Activated CD4-positive, alpha-beta T cell treated with anti-CD3 and anti-CD28 coated beads for 24 hours (primary cell): Measurements from ENCODE around the gene EGFR.
"Not testable (repeated sequence)": the region's sequence is repeated elsewhere in the genome, so short reads cannot be mapped to it uniquely, and the experiment has no call there.

ENCODE experiments used
- DNase-seq, 2 donors: peaks; one replicate each; pipeline ENCODE4 v3.0.0-alpha.2; 2020; ENCODE audit warnings: low read depth in 2 of 2

The EGFR gene

DNA sequence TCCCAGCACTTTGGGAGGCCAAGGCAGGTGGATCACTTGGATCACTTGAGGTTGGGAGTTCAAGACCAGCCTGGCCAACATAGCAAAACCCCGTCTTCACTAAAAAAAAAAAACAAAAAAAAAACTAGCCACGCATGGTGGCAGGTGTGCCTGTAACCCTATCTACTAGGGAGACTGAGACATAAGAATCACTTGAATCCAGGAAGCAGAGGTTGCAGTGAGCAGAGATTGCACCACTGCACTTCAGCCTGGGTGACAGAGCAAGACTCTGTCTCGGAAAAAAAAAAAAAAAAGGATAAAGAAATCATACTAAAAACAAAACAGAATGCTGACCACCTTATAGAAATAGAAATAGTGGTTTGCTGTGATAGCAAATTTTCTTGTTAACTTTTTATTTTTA lies 16.6 kb downstream of the EGFR start:
- not testable (repeated sequence) for DNase-seq

DNA sequence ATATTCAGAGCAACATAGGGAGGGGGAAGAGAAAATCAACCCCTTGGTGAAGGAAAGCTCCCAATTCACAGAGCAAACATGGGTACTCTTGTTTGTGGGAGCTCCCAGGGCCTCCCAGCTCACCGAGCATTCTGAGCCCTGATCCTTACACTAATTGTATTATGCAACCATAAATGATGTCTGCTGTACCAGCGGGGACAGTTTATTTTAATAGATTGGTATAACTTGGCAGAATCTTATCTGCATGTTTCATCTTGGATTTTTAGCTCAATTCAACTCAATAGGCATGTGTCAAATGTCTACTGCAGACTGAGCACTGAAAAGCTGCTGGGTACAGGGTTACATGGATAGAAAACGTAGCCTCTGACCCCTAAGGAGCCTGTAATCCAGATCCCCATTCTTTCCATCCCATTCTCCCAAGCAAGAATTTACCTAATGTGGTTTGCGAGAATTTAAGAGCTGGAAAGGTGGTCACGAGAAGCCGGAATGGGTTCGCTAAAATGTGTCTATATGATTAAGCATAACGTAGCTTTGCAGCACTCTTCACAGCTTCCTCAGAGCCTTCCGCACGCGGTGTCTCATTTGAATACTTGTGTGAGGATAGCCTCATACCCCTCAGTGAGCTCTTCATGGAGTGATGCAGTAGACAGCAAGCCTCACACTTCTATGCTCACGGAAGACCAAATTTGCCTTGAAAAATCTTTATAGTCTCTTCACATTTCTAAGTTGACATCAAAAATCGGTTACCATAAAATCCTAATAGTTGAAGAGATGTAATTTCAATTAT lies 18.3 kb downstream of the EGFR start:
- DNase-seq = no peak

DNA sequence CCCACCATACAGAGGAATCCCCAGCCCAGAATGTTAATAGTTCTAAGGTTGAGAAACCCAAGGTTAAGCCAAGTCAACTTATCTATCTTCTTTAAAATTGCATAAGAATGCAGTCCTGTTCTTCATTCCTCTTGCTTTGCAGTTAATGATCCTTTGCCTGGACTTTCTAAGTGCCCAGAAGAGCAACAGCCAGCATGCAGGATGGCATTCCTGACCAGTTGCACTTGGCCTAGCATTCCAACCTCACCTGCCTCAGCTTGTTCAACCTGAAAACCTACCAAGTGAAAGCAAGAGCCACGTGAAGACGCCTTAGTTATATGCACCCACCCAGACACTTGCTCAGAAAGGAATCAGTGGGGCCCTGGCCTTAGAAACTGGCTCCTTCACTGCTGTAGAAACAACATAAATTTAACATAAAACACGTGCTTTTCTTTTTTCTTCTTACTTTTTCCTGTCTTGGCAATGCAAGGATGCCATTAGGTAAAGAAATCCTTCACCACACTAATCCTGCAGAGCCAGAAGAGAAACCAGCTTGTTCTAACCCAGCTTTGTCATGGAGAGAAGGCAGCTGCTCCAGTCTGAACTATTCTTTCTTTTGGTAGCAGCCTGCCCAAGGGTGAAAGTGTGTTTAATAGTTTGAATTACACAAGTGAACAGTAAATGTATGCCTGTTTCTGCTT lies 25.0 kb downstream of the EGFR start:
- no peak for DNase-seq

DNA sequence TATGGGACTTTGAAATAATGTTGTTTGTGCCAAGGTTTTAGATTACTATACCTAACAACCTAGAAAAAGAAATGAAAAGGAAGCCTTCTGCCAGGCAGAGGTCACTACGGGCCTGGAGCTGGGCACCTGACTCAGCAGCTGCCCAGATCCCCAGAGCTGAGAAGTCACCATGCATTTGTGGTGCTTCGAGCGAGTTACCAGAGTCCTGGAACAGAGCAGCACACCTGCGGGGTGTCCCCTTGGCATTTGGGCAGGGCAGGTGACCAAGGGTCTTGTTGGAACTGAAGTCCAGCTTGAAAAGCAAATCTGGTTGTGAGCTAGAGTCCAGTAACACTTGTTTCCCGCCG lies 25.5 kb downstream of the EGFR start:
- DNase-seq = no peak

DNA sequence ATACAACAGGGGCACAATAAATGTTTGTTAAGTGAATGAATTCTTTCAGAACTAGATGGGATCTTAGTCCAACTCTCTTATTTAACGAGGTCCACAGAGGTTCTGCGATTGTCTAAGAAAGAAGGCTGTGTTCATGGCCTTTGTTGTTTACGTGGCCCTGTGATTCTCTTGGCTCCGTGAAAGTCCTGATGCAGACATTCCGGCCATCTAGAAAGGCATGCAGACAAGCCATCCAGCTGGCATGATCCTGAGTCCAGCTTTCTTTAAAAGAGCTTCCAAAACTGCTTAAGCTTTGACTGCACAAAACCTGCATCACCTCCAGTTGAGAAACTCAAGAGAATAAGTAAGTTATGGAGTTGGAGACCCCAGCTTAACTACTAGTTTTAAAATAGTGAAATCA lies 26.0 kb downstream of the EGFR start:
- DNase-seq = no peak

DNA sequence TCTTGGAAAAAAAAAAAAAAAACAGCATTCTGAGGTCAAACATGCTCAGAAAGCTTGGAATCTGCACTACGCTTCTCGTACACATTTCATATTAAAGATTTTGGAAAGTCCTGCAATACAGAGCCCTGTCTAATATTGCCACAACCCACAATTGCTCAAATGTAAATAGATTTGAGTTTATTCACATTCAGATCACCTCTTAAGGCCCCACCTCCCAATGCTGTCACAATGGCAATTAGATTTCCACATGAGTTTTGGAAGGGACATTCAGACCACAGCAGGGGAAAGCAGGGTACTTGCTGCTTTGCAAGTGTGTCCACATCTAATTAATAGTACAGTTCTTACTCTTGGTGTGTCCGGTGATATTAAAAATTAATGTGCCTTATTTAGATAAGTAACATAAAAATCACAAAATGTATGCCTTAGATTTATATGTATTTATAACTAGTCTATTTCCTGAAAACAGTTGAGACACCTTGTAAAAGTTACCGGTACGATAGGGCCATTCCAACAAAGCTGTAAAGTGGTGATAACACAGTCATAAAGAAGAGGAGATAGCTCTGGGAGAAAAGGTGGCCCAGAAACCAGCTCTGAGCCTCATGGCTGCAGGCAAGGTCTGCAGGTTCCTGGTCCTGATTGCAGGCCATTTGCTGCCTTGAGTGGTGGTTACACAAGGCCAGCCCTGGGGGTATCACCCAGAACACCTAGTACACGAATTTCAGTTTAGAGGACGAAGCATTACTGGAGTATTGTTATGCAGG lies 27.9 kb downstream of the EGFR start:
- DNase-seq = no peak

DNA sequence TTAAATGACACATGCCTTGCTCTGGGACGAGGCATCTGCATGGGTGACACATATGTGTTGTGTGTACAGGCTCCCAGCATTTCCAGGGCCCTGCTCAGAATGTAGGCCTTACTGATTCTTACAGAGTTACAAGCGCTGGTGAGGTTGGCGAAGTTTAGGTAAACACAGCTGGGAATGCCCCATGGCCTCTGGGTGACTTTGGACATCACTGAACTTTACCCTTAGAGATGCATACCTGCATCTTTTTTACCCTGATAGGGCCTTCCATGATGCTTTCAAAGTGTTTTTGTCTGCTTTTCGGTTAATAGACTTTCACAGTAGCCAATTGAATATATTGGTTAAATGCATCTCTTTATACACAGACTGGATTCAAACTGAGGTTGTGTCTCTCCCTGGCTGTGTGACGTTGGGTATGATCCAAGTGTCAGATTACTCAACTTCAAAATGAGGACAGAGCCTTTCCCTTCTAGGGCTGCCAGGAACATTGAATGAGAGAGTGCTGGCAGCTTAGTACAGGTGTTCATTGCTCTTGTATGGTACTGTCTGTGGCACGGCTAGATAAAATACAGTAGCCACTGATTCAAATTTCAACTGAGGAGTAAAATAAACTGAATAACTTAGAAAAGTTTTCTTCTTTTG lies 29.5 kb downstream of the EGFR start:
- no peak for DNase-seq

DNA sequence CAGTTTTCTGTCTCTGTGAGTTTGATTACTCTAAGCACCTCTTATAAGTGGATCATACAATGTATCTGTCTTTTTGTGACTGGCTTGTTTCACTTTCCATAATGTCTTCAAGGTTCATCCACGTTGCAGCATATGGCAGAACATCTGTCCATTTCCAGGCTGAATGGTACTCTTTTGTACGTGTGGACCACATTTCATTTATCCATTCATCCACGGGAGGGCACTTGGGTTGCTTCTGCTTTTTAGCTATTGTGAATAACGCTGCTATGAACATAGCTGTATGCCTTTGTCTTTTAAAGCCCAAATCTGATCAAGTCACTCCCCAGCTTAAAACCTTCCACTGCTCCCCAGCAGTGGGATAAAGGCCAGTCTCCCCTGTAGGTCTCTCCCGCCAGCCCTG lies 31.5 kb downstream of the EGFR start:
- DNase-seq = no peak

DNA sequence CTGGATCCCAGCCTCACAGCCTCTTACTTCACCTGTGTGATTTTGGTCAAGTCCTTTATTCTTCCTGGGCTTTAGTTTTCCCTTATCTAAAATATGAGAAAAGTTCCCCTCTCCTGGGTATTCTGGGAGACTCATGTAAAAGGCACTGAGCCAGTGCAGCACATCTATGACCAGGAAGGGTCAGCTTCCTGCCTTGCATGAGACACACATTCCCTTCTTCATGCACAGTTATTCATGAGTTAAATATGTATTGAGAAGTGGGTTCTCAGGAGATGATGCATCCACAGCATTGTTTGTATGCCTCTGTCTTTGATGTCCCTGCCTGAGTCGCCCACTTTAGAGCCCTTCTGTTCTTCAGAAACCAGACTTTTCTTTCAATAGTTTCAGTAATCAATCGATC lies 33.3 kb downstream of the EGFR start:
- DNase-seq = no peak

DNA sequence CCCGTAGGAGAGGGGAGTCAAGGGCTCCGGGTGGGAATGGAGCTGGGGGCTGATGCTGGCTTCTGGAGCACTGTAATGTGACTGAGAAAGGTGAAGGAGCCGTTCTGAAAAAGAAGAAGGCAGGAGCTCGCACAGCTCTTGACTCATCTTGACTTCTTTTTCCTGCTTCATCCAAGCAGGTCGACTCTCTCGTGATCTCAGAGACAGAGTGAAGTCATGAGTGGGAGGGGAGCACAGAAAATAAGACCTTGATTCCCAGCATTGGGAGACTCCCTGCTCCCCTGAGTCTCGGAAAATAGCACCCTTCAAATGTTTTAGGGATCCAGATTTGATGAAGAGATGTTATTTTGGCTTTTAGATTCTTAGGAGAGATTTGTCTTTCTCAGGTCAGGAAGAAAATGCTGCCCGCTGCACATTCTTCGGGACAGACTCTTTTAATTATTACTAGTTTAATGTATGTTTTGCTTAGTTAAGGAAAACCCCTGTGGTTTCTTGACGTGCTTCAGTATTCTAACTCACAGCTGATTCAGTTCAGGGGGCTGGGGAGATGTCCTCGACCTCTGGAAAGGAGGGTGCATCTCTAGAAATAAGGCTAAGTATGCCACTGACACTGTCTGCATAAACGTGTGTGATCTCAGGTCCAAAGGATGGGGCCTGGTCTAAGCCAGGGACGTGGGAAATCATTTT lies 34.1 kb downstream of the EGFR start:
- DNase-seq = no peak

DNA sequence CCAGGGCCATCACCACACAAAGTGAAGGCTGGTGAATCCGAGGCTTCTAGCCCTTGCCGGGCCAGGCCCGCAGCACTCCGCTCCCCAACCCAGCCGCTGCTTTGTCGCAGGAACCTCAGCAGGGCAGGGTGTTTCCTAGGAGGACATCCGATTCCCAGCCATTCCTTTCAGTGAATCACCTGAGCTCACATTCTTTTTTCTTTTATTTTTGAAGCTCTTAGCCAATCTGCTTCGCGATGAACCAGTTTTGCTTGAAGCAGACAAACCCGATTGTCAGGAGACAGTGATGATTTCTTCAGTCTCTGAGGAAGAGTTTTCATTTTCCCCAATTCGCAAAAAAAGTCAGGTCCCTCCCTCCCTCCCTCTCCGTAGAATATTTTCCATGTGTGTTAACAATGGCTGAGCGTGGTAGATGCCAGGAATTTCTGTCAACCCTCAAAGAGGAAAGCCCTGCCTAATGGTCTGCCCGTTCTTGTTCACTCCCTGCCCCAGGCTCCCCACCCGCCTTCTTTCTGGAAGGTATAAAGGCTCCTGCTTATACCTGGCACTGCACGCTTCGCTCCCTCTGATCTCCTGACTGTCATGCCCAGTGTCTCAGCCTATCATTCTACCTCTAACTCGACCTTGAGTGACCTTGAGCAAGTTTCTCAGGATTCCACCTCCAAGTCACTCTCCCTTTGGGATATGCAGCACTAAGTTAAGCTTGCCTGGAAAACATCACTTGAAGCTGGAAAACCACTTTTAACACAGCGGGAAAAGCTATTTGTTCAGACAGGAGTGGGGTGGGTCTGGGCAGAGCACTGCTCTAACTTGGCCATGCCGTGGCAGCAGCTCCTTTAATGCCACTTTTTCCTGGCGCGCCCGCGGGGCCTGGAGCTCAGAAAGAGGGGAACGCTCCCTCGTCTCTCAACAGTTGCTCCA lies 35.1 kb downstream of the EGFR start:
- DNase-seq = no peak

DNA sequence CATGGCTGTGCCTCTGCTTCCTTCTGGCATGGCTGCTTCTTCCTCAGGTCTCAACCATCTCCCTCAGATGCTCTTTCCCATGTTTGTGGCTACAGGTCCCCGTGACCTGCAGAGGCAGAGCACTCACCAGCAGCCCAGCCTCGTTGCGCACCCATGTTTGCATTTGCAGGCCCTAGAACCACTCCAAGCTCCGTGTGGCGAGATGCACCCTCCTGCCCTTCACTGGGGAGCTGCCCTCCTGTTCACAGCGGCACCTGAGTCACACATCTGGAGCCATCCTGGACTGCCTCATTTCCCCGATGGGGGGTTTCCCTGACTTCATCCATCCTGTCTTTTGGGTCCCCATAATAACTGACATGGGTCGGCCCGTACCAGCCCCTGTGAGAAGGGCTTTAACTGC lies 35.9 kb downstream of the EGFR start:
- no peak for DNase-seq

DNA sequence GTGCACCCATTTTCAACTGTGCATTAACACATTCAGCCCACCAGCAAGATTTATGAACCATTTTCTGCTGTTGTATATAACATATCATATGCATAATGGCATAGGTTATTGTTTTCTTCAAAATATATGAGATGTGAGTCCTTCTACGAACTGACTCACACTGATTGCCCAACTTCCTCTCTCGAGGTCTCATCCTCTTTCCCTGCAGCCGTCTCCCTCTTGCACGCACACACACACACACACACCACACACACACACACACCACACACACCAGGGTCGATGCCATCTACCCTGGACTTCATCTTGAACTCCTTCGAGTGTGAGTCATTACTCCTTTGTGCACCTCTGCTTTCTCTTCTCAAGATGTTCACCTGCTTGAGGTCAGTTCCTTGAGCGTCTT lies 36.7 kb downstream of the EGFR start:
- DNase-seq = no peak

DNA sequence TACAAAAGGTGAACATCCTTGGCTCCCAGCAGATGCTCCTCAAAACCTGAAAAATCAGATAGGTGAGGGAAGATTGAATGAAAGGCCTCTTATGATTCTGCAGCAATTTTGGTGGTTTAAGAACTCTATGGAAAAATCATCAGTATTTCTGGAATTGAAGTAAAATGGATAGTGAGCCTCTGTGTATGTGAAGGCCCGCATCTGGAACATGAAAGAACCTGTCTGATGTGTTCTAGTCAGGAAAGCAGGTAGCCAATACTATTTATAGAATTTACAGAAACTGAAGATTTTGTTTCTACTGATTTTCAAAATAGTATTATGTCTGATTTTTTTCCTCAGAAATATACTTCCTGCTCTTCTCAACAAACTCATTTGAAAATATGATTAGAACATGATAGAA lies 37.3 kb downstream of the EGFR start:
- DNase-seq = no peak

DNA sequence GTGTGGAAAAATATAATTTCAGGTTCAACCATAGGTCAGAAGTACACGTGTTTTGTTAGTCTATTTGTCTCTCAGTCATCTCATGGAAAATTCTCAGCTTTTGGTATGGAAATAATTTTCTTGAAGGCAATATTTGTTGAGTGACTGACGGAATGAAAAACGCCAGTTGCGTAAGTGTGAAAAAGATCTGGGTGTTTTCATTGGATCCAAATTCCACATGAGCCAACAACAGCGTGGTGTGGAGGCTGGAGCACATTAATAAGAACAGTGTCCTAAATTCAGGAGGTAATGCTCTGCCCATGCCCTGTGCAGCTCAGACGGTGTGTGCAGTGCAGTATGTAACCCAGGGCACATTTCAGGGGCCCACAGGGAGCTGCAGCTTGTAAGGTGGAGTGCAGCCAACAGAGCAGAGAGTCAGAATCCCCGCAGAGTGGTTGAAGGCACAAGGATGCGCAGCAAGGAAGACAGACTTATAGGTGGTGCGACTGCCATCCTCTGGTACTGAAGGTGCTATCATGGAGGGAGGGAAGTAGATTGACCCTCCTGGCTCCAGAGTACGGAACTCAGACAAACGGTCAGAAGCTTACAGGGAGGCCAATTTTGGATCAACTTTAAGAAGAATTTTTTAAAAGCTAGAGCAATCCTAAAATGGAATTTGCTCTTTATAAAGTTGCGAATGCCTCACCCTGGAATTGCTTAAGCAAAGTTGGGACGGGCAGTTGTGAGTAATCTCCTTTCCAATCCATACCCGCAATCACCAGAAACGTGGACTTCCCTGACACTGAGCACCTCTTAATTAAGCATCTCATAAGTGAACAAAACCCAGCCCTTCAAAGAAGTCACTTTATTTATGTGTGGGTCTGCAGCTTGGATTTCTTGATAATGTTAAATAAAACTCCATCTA lies 38.0 kb downstream of the EGFR start:
- DNase-seq = no peak

DNA sequence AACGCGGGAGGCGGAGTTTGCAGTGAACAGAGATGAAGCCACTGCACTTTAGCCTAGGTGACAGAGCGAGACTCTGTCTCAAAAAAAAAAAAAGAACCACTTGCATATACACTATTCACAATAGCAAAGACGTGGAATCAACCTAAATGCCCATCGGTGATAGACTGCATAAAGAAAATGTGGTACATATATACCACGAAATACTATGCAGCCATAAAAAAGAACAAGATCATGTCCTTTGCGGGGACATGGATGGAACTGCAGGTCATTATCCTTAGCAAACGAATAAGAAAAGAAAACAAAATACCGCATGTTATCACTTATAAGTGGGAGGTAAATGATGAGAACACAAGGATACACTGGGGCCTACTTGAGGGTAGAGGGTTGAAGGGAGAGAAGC lies 39.5 kb downstream of the EGFR start:
- DNase-seq = no peak

DNA sequence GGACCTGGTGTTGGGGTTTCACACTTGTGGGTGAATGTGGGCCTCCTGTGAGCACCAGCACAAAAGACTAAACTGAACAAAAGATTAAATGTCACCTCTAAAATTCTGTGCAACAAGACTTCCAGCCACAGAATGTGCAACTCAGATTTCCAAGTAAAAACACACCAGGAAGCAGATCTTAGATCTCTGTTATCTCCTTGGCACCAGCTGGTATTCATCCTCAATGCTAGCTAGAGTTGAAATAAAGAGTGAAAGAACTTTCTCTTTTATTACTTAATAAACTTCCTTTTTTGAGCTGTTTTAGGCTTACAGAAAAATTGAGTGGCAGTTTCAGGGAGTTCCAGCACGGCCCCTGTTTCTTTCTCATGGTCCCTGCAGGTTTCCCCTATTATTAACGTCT lies 40.2 kb downstream of the EGFR start:
- DNase-seq = no peak

DNA sequence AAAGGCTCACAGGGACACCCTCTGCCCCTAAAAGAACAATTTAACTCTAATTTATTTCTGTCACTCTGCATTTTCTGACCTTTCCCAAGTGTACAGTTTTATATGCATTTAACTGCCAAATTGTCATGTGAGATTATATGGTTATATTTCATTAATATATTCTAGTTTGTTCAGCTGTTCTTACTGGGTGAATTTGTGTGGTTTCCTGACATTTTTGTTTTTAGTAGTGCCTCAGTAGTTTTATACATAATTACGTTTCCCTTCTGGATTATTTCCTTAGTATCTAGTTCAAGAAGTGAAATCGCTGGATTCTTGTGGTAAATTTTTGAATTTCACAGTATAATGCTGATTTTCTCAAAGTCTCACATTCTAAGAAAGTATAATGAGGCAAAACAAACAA lies 41.3 kb downstream of the EGFR start:
- no peak for DNase-seq

DNA sequence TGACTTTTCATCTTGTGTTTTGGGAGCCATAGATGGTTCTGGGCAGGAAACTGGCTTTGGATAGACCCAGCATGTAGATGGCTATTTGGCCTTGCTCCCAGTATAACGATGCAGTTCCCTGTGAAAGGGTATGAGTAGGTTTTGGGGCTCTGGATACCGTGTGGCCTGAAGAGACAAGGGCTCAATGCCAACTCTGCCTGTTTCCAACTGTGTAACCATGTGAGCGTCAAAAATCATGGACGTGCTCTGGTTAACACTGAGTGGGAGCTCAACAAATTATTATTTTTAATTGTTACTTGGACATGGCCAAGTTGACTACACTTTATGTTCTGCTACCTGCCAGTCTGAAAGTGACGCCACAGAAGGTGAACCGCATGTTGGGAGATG lies 41.8 kb downstream of the EGFR start:
- no peak for DNase-seq
